ENCODE results near the gene SOCS3.

The SOCS3 gene

GRCh38 chr17:78398390-78398789 is 38.5 kb upstream of the SOCS3 start:
- Histone ChIP-seq H3K4me2 (ENCODE audit: low read length) (no peak overlapping the region), H3K79me2 (ENCODE audit: insufficient read depth, low read length) (no peaks in the 10 kb centered on the region), H3F3A (ENCODE audit: insufficient read depth, low read length) (no peaks in the 10 kb centered on the region), H3K27ac (ENCODE audit: low read depth, low read length, poor library complexity, severe bottlenecking) (no peak overlapping the region), H3K27me3 (ENCODE audit: insufficient read depth, low read length) (no peaks in the 10 kb centered on the region), H3K4me3 (ENCODE audit: low read depth, low read length, poor library complexity, severe bottlenecking) (no peak overlapping the region), H3K4me1 (ENCODE audit: insufficient read depth, low read length, severe bottlenecking) (no peaks in the 10 kb centered on the region), H2AFZ (ENCODE audit: low read length) (no peak overlapping the region), H3K36me3 (ENCODE audit: insufficient read depth, low read length) (peaks cover 71% of the 10 kb centered on the region), H3K9ac (ENCODE audit: low read length) (no peak overlapping the region), H3K9me2 (ENCODE audit: low read depth, low read length) (no peaks in the 10 kb centered on the region), H4K20me1 (ENCODE audit: insufficient read depth, low read length) (no peaks in the 10 kb centered on the region), H3K9me3 (ENCODE audit: low read length) (no peaks in the 10 kb centered on the region)
- TF ChIP-seq EZH2 (IDR thresholded peaks at IDR 0.05; ENCODE audit: borderline replicate concordance, low read length): no peak
- TF ChIP-seq, protein P1, sequence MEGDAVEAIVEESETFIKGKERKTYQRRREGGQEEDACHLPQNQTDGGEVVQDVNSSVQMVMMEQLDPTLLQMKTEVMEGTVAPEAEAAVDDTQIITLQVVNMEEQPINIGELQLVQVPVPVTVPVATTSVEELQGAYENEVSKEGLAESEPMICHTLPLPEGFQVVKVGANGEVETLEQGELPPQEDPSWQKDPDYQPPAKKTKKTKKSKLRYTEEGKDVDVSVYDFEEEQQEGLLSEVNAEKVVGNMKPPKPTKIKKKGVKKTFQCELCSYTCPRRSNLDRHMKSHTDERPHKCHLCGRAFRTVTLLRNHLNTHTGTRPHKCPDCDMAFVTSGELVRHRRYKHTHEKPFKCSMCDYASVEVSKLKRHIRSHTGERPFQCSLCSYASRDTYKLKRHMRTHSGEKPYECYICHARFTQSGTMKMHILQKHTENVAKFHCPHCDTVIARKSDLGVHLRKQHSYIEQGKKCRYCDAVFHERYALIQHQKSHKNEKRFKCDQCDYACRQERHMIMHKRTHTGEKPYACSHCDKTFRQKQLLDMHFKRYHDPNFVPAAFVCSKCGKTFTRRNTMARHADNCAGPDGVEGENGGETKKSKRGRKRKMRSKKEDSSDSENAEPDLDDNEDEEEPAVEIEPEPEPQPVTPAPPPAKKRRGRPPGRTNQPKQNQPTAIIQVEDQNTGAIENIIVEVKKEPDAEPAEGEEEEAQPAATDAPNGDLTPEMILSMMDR (IDR thresholded peaks at IDR 0.05; ENCODE audit: low read length): no peak

DNA sequence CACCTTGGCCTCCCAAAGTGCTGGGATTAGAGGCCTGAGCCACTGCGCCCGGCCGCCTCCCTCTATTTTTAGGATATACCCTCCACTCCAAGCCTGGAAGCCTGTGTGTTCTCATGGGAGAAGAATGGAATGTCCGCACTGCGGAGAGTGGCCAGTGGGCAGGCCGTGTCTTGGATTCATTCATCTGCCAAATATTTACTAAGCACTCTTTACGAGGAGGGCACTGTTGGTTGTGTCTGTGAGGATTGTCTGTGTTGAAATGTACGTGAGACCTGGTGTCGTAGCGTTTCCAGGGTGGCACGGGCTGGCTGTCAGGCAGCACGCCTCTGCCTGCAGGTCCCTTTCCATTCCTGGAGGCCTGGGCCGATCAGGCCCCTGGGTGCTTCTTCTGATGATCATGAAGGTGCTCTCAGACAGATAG is 37.8 kb upstream of the SOCS3 start:
- Histone ChIP-seq H3K4me3 (ENCODE audit: low read depth, low read length, poor library complexity, severe bottlenecking) (no peak overlapping the region), H3K36me3 (ENCODE audit: insufficient read depth, low read length) (peaks cover 67% of the 10 kb centered on the region), H3K9me2 (ENCODE audit: low read depth, low read length) (no peaks in the 10 kb centered on the region), H3K9ac (ENCODE audit: low read length) (no peak overlapping the region), H2AFZ (ENCODE audit: low read length) (no peak overlapping the region), H3K27ac (ENCODE audit: low read depth, low read length, poor library complexity, severe bottlenecking) (no peak overlapping the region), H4K20me1 (ENCODE audit: insufficient read depth, low read length) (no peaks in the 10 kb centered on the region), H3K4me1 (ENCODE audit: insufficient read depth, low read length, severe bottlenecking) (no peaks in the 10 kb centered on the region), H3K79me2 (ENCODE audit: insufficient read depth, low read length) (no peaks in the 10 kb centered on the region), H3F3A (ENCODE audit: insufficient read depth, low read length) (no peaks in the 10 kb centered on the region), H3K9me3 (ENCODE audit: low read length) (no peaks in the 10 kb centered on the region), H3K4me2 (ENCODE audit: low read length) (no peak overlapping the region), H3K27me3 (ENCODE audit: insufficient read depth, low read length) (no peaks in the 10 kb centered on the region)
- TF ChIP-seq, protein P1 (IDR thresholded peaks at IDR 0.05; ENCODE audit: low read length): no peak
- TF ChIP-seq EZH2 (IDR thresholded peaks at IDR 0.05; ENCODE audit: borderline replicate concordance, low read length): no peak

DNA sequence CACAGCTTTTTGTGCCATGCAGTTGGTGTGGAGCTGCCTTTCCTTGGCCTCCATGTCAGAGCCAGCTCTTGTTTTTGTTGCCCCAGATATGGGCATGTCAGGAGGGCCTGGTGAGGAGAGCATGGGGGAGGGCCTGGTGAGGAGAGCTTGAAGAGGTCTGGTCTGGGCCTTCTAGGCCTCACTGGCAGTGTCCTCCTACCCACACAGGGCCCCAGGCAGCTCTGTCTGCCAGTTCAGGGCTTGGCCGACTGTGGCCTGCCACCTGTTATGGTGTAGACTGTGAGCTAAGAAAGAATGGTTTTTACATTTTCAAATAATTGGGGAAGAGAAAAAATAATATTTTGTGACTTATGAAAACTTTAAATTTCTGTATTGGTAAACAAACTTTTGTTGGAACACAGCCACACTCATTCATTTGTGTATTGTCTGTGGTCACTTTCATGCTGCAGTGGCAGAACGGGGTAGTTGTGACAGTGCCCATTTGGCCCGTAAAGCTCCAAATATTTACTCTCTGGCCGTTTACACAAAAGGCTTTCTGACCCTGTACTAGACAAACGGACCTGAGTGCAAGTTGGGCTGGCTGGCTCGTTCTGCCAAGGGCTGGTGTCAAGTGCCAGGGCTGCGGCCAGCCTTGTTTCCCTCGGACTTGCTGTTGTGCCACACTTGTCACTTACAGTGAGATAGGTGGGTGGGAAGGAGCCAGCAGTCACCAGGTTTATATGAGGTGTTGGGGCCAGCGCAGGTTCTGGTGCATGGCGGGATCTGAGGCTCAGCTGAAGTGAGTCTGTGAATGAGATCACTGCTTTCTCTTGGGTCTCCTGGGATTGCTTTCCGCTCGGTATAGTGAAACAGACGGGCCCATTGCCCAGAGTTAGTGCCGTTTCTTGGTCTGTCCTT is 36.8 kb upstream of the SOCS3 start:
- H3K27ac ChIP-seq (ENCODE audit: low read depth, low read length, poor library complexity, severe bottlenecking): no peak overlapping the region
- no peak for TF ChIP-seq EZH2 (IDR thresholded peaks at IDR 0.05; ENCODE audit: borderline replicate concordance, low read length)
- TF ChIP-seq, protein P1 (IDR thresholded peaks at IDR 0.05; ENCODE audit: low read length): no peak
- no peak overlapping the region for H3K4me3 ChIP-seq (ENCODE audit: low read depth, low read length, poor library complexity, severe bottlenecking)
- H3K4me2 ChIP-seq (ENCODE audit: low read length): no peak overlapping the region
- H3K9ac ChIP-seq (ENCODE audit: low read length): no peak overlapping the region
- no peaks in the 10 kb centered on the region for H3K27me3 ChIP-seq (ENCODE audit: insufficient read depth, low read length)
- no peaks in the 10 kb centered on the region for H3K4me1 ChIP-seq (ENCODE audit: insufficient read depth, low read length, severe bottlenecking)
- no peaks in the 10 kb centered on the region for H3K9me2 ChIP-seq (ENCODE audit: low read depth, low read length)
- peaks cover 59% of the 10 kb centered on the region for H3K36me3 ChIP-seq (ENCODE audit: insufficient read depth, low read length)
- no peaks in the 10 kb centered on the region for H3F3A ChIP-seq (ENCODE audit: insufficient read depth, low read length)
- H4K20me1 ChIP-seq (ENCODE audit: insufficient read depth, low read length): no peaks in the 10 kb centered on the region
- H2AFZ ChIP-seq (ENCODE audit: low read length): no peak overlapping the region
- H3K9me3 ChIP-seq (ENCODE audit: low read length): no peaks in the 10 kb centered on the region
- H3K79me2 ChIP-seq (ENCODE audit: insufficient read depth, low read length): no peaks in the 10 kb centered on the region
